HTR-8/SVneo (cell line): ENCODE results near the gene NLRX1.
"Not testable (repeated sequence)": the region's sequence is repeated elsewhere in the genome, so short reads cannot be mapped to it uniquely, and the experiment has no call there.

Experiments used
- DNase-seq: peaks from one replicate; pipeline ENCODE4 v3.0.0; 2011; ENCODE audit warnings: low spot score, mixed read lengths; ENCODE audit not compliant: insufficient read length
- FAIRE-seq: peaks from 2 replicates; lab custom pipeline; 2011; peaks lifted over from hg19 to GRCh38; lab: Jason Lieb, UNC

Gene NLRX1, protein sequence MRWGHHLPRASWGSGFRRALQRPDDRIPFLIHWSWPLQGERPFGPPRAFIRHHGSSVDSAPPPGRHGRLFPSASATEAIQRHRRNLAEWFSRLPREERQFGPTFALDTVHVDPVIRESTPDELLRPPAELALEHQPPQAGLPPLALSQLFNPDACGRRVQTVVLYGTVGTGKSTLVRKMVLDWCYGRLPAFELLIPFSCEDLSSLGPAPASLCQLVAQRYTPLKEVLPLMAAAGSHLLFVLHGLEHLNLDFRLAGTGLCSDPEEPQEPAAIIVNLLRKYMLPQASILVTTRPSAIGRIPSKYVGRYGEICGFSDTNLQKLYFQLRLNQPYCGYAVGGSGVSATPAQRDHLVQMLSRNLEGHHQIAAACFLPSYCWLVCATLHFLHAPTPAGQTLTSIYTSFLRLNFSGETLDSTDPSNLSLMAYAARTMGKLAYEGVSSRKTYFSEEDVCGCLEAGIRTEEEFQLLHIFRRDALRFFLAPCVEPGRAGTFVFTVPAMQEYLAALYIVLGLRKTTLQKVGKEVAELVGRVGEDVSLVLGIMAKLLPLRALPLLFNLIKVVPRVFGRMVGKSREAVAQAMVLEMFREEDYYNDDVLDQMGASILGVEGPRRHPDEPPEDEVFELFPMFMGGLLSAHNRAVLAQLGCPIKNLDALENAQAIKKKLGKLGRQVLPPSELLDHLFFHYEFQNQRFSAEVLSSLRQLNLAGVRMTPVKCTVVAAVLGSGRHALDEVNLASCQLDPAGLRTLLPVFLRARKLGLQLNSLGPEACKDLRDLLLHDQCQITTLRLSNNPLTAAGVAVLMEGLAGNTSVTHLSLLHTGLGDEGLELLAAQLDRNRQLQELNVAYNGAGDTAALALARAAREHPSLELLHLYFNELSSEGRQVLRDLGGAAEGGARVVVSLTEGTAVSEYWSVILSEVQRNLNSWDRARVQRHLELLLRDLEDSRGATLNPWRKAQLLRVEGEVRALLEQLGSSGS

DNA sequence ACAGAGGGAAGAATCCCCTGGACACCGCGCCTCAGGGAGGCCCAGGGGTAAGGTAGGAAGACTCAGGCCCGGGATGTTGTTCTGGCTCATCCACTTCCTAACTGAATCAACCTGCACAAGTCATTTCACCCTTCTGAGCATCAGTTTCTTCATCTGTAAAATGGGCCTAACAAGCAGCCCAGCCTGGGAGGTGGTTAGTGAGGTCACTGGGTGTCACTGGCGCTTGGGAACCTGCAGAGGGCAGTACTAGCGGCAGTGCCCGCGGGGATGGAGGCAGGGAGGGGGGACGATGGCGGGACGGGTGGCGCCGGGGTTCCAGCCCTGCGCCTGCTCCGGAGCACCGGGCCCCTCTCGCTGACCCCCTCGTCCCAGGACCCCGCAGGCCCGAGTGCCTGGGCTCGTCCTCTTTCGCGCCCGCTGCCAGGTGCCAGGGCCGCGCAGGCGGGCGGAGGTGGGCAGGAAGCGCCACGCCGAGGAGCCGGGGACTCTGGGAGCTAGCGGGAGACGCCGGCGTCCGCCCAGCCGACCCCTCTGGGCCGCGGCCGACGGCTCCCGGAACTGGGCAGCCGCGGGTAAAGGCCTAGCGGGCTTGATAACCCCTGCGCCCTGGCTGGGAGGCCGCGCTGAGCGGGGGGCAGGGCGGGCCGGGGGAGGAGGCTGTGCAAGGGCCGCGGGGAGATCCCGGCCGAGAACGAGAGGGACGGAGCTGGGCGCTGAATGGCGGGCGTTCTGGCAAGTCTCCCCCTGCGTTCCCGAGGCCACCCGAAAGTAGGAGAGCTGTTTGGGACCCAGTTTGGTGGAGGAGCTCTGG lies at the start of gene NLRX1:
Gene NLRX1, plus strand, starts transcription at position 255 of the 811 bp plus-strand sequence. CDS start 2,679 bp downstream, outside the sequence.
- FAIRE-seq (peak; percentile 81), DNase-seq (peak; percentile 93)

DNA sequence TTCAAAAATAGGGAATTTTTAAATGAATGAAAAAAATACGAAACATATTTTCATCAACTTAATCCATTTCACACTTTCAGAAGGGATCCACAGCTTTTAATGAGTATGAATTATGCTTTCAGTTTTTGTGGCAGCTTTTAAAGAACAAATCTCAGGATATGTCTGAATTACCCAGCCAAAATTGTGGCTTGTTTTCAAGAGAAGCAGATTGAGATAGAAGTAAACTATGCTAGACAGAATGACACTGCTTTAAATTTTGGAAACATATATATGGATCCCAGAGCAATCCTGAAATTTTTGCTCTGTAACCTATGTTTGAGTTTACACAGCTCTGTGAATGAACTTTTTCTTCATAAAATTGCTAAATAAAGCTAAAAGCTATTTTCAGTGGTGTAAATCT lies 49.6 kb upstream of the NLRX1 start:
- FAIRE-seq (no peak), DNase-seq (no peak)

DNA sequence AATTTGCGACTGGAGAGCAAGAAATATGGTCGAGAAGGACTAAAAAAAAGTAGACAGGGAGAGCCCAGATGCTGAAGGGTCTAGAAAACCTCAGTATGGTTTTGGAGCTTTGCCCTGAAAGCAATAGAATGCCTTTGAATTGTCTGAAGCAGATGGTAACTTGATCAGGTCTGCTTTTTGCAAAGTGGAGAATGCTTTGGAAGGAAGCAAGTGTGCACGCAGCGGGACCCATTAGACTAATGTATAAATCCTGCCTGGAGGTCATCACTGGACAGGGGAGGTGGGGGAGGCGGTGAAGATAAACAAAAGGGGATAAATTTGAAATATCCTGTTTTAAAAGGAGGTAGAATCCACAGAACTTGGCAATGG lies 47.9 kb upstream of the NLRX1 start:
- DNase-seq = peak; percentile 25
- no peak for FAIRE-seq

DNA sequence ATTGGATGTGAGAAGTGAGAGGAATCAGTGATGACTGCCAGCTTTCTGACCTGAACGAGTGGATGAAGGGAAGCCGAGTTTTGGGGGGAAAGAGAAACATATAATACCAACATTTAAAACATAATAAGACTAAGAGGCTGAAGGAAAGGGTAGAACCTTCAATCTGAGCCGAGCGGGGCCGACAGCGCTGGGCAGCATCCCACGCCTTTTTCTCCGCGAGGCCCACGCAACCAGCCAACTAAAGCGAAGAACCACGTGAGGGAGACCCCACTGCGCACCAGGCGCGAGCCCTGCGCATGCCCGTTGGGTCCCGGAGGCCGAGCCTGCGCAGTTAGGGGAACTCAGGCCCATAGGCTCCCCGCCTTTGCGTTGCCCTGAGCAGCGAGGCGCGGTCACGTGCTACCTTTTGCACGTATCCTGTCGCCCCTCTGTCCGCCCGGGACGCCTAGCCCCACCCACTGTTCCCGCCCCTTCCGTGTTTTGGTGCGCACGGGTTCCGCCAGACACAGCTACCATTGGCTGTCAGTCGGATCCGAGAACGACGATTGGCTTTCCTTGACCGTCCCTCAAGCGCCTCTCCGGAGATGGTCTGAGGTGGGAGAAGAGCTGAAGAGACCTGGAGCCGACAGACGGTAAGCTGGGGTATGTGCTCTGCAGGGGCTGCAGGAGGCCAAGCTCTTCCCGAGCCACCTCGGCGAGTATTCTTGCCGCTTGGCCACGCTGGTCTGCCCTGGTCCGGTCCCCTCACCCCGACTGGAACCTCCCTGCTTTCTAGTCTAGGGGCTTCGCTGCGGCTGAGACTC lies 47.3 kb upstream of the NLRX1 start, which contains the start of gene HINFP:
Gene HINFP, plus strand, starts transcription at position 573 of the 803 bp plus-strand sequence. CDS start 5,365 bp downstream, outside the sequence.
- DNase-seq (peak; percentile 98), FAIRE-seq (peak; percentile 99)

- DNase-seq = no peak
- no peak for FAIRE-seq
These were observed 46.8 kb upstream of the NLRX1 start for GRCh38 chr11:119121811-119122124.

DNA sequence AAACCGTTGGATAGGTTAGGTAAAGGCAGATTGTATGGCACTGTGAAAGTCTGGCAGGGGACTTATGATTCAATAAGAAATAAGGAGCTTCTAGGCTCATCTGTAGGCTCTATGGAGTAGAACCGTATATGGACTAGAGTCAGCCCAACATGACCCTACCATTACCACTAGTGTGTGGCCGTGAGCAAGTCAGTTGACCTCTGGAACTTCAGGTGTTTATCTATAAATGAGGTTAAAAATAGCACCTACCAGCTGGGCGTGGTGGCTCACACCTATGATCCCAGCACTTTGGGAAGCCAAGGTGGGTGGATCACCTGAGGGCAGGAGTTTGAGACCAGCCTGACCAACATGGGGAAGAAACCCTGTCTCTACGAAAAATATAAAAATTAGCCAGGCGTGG lies 42.7 kb upstream of the NLRX1 start:
- DNase-seq = no peak
- FAIRE-seq = no peak

- no peak for DNase-seq
These were observed 41.8 kb upstream of the NLRX1 start for GRCh38 chr11:119126675-119127268.

DNA sequence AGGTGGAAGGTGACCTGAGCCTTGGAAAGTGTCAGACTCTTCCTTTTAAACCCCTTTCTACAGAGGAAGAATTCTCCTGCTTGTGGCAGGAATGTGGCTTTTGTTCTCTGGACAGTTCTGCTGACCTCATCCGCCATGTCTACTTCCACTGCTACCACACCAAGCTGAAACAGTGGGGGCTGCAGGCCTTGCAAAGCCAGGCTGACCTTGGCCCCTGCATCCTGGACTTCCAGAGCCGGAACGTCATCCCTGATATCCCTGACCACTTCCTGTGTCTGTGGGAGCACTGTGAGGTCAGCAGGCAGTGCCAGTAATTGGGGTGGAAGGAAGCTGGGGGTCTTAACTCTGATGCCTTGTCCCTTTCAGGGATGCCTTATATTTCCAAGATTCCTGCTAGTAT lies 37.9 kb upstream of the NLRX1 start:
- FAIRE-seq = no peak
- DNase-seq = no peak

More at GRCh38 chr11:119126675-119127268, 41.8 kb upstream of the NLRX1 start:
- FAIRE-seq = no peak

DNA sequence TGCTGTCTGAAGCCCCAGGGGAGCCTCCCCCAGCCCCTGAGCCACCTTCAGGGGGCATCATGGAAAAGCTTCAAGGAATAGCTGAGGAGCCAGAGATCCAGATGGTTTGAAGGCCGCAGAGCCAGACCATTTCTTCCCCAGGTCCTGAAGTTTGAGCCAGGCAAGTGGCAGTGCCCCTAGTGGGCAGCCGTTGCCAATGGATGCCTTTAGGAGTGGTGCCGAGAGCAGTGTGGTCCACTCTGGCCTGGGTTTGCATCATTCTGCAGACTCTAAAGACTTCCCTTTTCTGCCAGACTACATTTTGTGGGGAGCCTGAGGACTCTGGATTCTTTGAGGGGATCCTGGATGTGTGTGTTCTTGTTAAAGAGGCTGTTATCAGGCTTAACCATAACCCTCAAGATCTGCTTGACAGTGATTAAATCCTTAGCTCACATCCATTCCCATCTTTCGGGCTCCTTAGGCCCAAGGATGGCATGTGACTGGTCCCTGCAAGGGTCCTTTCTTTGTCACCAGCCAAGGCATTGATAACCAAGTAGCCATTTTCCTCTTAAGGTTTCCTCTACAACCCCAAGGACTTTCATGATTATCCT lies 34.0 kb upstream of the NLRX1 start:
- DNase-seq (no peak), FAIRE-seq (no peak)

DNA sequence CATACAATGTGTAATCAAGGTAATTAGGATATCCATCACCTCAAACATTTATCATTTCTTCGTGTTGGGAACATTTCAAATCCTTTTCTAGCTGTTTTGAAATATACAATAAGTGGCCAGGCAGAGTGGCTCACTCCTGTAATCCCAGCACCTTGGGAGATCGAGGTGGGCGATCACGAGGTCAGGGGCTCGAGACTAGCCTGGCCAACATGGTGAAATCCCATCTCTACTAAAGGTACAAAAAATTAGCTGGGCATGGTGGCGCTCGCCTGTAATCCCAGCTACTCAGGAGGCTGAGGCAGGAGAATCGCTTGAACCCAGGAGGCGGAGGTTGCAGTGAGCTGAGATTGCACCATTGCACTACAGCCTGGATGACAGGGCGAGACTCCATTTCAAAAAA lies 29.2 kb upstream of the NLRX1 start:
- not testable (repeated sequence) for DNase-seq, FAIRE-seq

DNA sequence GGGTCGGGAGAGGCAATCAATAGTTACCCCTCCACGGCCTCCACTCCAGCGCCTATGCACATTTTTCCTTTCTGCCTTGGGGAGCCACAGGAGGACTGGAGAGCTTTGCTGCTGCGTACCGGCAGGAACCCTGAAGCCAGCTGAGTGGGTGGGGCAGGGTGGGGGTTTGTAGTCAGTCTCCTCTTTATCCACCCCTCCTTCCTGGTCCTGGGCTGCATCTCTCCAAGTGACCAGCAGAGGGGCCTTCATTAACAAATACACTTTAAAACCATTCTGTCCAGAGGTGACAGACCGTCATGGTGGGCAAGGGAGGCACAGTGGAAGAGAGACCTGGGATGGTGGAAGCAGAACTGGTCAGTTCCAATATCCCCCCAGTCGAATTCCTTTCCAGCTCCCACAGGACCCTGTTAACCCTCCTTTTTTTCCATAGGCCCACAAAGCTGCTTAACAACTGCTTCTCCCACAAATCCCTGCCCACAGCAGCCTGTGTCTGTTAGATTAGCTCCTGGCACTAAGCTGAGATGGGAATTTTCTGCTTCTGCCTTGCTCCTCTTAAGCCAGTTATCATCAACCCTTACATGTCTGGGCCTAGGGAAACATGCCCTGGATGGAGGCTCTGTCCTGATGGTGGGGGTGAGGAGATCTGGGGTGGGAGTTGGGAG lies 23.6 kb upstream of the NLRX1 start:
- FAIRE-seq = peak; percentile 86

DNA sequence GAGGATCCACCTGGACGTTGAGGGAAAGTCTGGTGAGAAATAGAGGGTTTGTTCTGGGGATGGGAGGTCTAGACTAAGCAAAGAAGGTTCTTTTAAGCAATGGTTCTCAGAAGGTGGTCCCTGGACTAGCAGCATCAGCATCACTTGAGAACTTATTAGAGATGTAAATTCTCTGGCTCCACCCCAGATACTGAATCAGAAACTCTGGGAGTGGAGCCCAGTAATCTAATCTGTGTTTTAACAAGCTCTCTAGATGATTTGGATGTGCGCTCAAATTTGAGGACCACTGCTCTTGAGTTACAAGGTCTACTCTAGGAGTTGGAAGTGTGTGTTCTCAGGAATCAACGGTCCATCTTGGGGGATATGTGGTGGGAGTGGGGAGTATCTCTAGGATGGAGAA lies 23.0 kb upstream of the NLRX1 start:
- no peak for FAIRE-seq
- no peak for DNase-seq

More for the DNA sequence above, 23.6 kb upstream of the NLRX1 start:
- DNase-seq = peak; percentile 95

- no peak for FAIRE-seq
- no peak for DNase-seq
These were observed 20.8 kb upstream of the NLRX1 start for GRCh38 chr11:119147604-119148333.

- FAIRE-seq = no peak
- DNase-seq = no peak
These were observed 19.9 kb upstream of the NLRX1 start for GRCh38 chr11:119148720-119149017.

DNA sequence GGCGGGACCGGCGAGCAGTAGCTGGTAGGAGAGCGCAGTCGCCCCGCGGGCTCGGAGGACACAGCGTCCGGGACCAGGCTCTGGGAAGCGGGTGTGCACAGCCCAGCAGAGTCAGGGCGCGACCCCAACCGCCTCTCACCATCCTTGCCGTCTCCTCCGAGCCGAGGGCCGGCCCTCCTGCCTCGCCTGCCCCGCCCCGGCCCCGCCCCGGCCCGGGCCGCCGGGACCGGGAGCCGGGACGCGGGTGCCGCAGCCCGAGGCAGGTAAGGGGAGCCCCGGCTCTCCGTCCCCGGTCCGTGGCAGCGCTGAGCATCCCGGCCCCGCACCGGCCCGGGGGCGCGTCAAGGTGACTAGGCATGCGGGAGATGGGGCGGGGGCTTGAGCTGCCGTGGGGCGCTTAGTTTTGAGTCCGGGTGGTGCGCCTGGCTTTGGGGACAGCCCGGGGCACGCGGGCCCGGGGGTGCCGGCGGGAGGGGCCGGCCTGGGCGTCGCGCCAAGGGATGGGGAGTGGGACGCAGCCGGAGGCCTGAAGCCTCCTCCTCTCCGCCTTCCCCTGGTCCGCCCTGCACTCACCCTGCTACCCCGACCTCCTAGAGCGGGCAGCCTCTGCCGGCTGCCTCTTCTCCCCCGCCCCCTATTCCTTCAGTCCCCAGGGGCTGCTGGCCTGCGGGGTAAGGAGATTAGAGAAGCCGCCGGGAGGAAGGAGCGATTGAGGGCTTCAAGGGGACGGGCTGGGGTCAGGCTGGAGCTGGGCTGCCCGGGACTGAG lies 19.3 kb upstream of the NLRX1 start, which contains the start of gene ABCG4:
Gene ABCG4, plus strand, starts transcription at position 35 of the 768 bp plus-strand sequence. CDS start 914 bp downstream, outside the sequence.
- DNase-seq (no peak), FAIRE-seq (peak; percentile 60)

DNA sequence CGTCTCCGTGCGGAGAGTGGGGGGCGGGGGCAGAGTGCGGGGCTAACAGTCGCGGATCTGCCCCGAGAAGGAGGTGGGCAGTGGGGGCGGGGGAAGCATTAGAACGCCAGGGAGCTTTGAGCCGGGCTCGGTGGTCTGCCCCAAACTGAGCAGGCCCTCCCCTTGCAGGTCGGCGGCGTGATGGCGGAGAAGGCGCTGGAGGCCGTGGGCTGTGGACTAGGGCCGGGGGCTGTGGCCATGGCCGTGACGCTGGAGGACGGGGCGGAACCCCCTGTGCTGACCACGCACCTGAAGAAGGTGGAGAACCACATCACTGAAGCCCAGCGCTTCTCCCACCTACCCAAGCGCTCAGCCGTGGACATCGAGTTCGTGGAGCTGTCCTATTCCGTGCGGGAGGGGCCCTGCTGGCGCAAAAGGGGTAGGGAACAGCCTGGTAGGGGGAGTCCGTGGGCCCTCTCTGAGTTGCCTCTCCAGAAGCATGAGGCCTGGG lies 18.7 kb upstream of the NLRX1 start:
- no peak for FAIRE-seq
- DNase-seq = no peak

GRCh38 chr11:119152043-119152442 lies 16.5 kb upstream of the NLRX1 start:
- FAIRE-seq (no peak), DNase-seq (no peak)
